NK-92 treated with Interleukin-12 subunit alpha and Interleukin-12 subunit beta, amount 100 ng/mL, for 24 hours (cell line): Measurements from ENCODE around the gene TMSB10.
"Not testable (repeated sequence)": the region's sequence is repeated elsewhere in the genome, so short reads cannot be mapped to it uniquely, and the experiment has no call there.

Source experiments
- DNase-seq: peaks from one replicate; lab custom pipeline; 2025; lab: John Stamatoyannopoulos, UW

Gene TMSB10

GRCh38 chr2:84940088-84940470 lies 34.6 kb downstream of the TMSB10 start:
- no peak for DNase-seq

- DNase-seq: no peak
Observed at GRCh38 chr2:84940831-84941412, 35.5 kb downstream of the TMSB10 start.

DNA sequence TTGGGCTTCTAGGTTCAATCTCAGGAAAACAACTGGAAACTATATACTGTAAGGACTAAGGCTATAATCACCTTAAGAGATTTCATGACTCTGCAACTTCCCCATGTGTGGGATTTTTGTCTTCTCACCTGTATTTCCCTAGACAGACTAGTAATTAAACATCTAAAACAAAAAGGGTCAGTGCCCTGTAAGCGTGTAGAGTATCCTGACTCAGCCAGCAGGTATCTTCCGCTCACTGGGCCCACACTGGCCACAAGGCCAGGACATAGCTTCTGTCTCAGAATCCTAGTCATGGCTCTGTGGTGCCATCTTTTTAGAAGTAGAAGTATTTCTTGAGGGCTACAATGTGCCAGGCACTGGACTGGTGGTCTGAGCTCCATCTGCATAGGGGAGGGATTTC lies 36.7 kb downstream of the TMSB10 start:
- DNase-seq: no peak

GRCh38 chr2:84942964-84943421 lies 37.5 kb downstream of the TMSB10 start:
- no peak for DNase-seq

- no peak for DNase-seq
Observed at GRCh38 chr2:84944295-84944909, 38.9 kb downstream of the TMSB10 start.

GRCh38 chr2:84945838-84946203 lies 40.4 kb downstream of the TMSB10 start:
- not testable (repeated sequence) for DNase-seq

- no peak for DNase-seq
Observed at GRCh38 chr2:84946204-84947009, 41.0 kb downstream of the TMSB10 start.

GRCh38 chr2:84947010-84947593 lies 41.6 kb downstream of the TMSB10 start:
- DNase-seq: no peak

GRCh38 chr2:84953535-84953934 lies 48.1 kb downstream of the TMSB10 start:
- no peak for DNase-seq

DNA sequence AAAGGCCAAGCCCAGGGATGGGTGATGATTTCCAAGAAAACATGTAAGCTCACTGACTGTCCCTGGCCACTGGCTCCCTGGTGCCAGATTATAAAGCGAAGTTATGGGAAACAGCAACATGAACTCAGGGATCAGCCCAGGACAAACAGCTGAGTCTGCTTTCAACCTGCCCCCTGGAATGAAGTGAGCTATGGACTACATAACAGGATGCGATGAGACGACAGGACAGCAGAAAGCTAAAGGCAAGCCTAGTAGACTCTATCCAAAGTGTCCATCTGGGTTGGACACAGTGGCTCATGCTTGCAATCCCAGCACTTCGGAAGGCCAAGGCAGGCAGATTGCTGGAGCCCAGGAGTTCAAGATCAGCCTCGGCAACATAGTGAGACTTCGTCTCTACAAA lies 48.9 kb downstream of the TMSB10 start:
- DNase-seq: no peak
